NB4 (cell line): ENCODE measurements around the gene PHACTR1.

Experiments
- DNase-seq: peaks from one replicate; pipeline ENCODE4 v3.0.0; 2010; ENCODE audit warnings: low read depth
- H3K4me3 ChIP-seq: one replicate; pipeline ENCODE4 v1.5.1; 2011; ENCODE audit warnings: mild to moderate bottlenecking, low read depth, low read length, moderate library complexity
- CTCF ChIP-seq: IDR thresholded peaks from one replicate; pipeline ENCODE4 v1.5.1; 2012; ENCODE audit warnings: low read depth, low read length
- MAX ChIP-seq: IDR thresholded peaks from 2 replicates; pipeline ENCODE4 v1.6.1; 2011; ENCODE audit warnings: low read depth, low read length
- MYC ChIP-seq: IDR thresholded peaks from 2 replicates; pipeline ENCODE4 v1.6.1; 2011; ENCODE audit warnings: low read depth, low read length
- POLR2A ChIP-seq: IDR thresholded peaks from 2 replicates; pipeline ENCODE4 v1.6.1; 2011; ENCODE audit warnings: mild to moderate bottlenecking; ENCODE audit not compliant: insufficient read length; ENCODE audit errors: extremely low read depth

The PHACTR1 gene

GRCh38 chr6:13261464-13261994, 545.0 kb downstream of the PHACTR1 start:
- TF ChIP-seq MYC (no peak), CTCF (no peak), POLR2A (no peak), MAX (no peak)
- H3K4me3 ChIP-seq, result no peak overlapping the region
- peak; percentile 64 for DNase-seq

- no peak overlapping the region for H3K4me3 ChIP-seq
- no peak for DNase-seq
- TF ChIP-seq MYC (no peak), CTCF (no peak), POLR2A (no peak), MAX (no peak)
These were observed 546.0 kb downstream of the PHACTR1 start for GRCh38 chr6:13262302-13263230.

GRCh38 chr6:13263669-13264068, 547.1 kb downstream of the PHACTR1 start:
- TF ChIP-seq POLR2A (no peak), MYC (no peak), MAX (no peak), CTCF (no peak)
- DNase-seq, result no peak
- no peak overlapping the region for H3K4me3 ChIP-seq

GRCh38 chr6:13267142-13267651, 550.6 kb downstream of the PHACTR1 start:
- no peak overlapping the region for H3K4me3 ChIP-seq
- TF ChIP-seq POLR2A (no peak), MAX (no peak), MYC (no peak), CTCF (no peak)
- peak; percentile 33 for DNase-seq

- no peak for TF ChIP-seq MYC
- no peak for TF ChIP-seq CTCF
- no peak for TF ChIP-seq MAX
- TF ChIP-seq POLR2A, result no peak
- H3K4me3 ChIP-seq, result no peak overlapping the region
- peak; percentile 36 for DNase-seq
These were observed 552.4 kb downstream of the PHACTR1 start for GRCh38 chr6:13268913-13269518.
